ENCODE results near the gene CAST.

The CAST gene

GRCh38 chr5:96808541-96808828 is 146.3 kb downstream of the CAST start:
- TF ChIP-seq YY1 (IDR thresholded peaks at IDR 0.05; ENCODE audit: insufficient read depth, insufficient read length) (no peak), ZNF274 (IDR thresholded peaks at IDR 0.05; ENCODE audit: low read depth, low read length) (no peak), SUZ12 (IDR thresholded peaks at IDR 0.05; ENCODE audit: extremely low read depth, insufficient read depth, insufficient read length) (no peak)
- Histone ChIP-seq H3K36me3 (ENCODE audit: insufficient read depth, insufficient read length, low read length) (no peaks in the 10 kb centered on the region), H3K9ac (ENCODE audit: insufficient read length, low read depth) (no peak overlapping the region), H3K4me1 (ENCODE audit: insufficient read depth, insufficient read length) (no peaks in the 10 kb centered on the region), H3K27me3 (ENCODE audit: insufficient read depth, insufficient read length) (no peaks in the 10 kb centered on the region), H3K9me3 (ENCODE audit: insufficient read depth, low read length) (no peaks in the 10 kb centered on the region), H3K4me3 (ENCODE audit: insufficient read length, low read depth) (peak overlapping the region; percentile 15)
- no peak for DNase-seq (ENCODE audit: low read depth, low spot score)

- H3K9ac ChIP-seq (ENCODE audit: insufficient read length, low read depth) = no peak overlapping the region
- no peak overlapping the region for H3K4me3 ChIP-seq (ENCODE audit: insufficient read length, low read depth)
- no peak for TF ChIP-seq YY1 (IDR thresholded peaks at IDR 0.05; ENCODE audit: insufficient read depth, insufficient read length)
- TF ChIP-seq ZNF274 (IDR thresholded peaks at IDR 0.05; ENCODE audit: low read depth, low read length) = no peak
- TF ChIP-seq SUZ12 (IDR thresholded peaks at IDR 0.05; ENCODE audit: extremely low read depth, insufficient read depth, insufficient read length) = no peak
Measured at GRCh38 chr5:96808868-96809558, 146.8 kb downstream of the CAST start.

GRCh38 chr5:96809921-96810320 is 147.7 kb downstream of the CAST start:
- H3K9me3 ChIP-seq (ENCODE audit: insufficient read depth, low read length) = no peaks in the 10 kb centered on the region
- no peak overlapping the region for H3K9ac ChIP-seq (ENCODE audit: insufficient read length, low read depth)
- TF ChIP-seq YY1 (IDR thresholded peaks at IDR 0.05; ENCODE audit: insufficient read depth, insufficient read length) (no peak), SUZ12 (IDR thresholded peaks at IDR 0.05; ENCODE audit: extremely low read depth, insufficient read depth, insufficient read length) (no peak), ZNF274 (IDR thresholded peaks at IDR 0.05; ENCODE audit: low read depth, low read length) (no peak)
- H3K4me1 ChIP-seq (ENCODE audit: insufficient read depth, insufficient read length) = no peaks in the 10 kb centered on the region
- no peaks in the 10 kb centered on the region for H3K27me3 ChIP-seq (ENCODE audit: insufficient read depth, insufficient read length)
- H3K36me3 ChIP-seq (ENCODE audit: insufficient read depth, insufficient read length, low read length) = no peaks in the 10 kb centered on the region
- DNase-seq (ENCODE audit: low read depth, low spot score) = no peak
- H3K4me3 ChIP-seq (ENCODE audit: insufficient read length, low read depth) = no peak overlapping the region

More at GRCh38 chr5:96808868-96809558, 146.8 kb downstream of the CAST start:
- Histone ChIP-seq H3K36me3 (ENCODE audit: insufficient read depth, insufficient read length, low read length) (no peaks in the 10 kb centered on the region), H3K27me3 (ENCODE audit: insufficient read depth, insufficient read length) (no peaks in the 10 kb centered on the region), H3K9me3 (ENCODE audit: insufficient read depth, low read length) (no peaks in the 10 kb centered on the region), H3K4me1 (ENCODE audit: insufficient read depth, insufficient read length) (no peaks in the 10 kb centered on the region)
- no peak for DNase-seq (ENCODE audit: low read depth, low spot score)

GRCh38 chr5:96812851-96813250 is 150.7 kb downstream of the CAST start:
- Histone ChIP-seq H3K9ac (ENCODE audit: insufficient read length, low read depth) (no peak overlapping the region), H3K36me3 (ENCODE audit: insufficient read depth, insufficient read length, low read length) (no peaks in the 10 kb centered on the region), H3K4me3 (ENCODE audit: insufficient read length, low read depth) (no peak overlapping the region), H3K9me3 (ENCODE audit: insufficient read depth, low read length) (no peaks in the 10 kb centered on the region), H3K27me3 (ENCODE audit: insufficient read depth, insufficient read length) (no peaks in the 10 kb centered on the region), H3K4me1 (ENCODE audit: insufficient read depth, insufficient read length) (no peaks in the 10 kb centered on the region)
- no peak for TF ChIP-seq ZNF274 (IDR thresholded peaks at IDR 0.05; ENCODE audit: low read depth, low read length)
- no peak for TF ChIP-seq SUZ12 (IDR thresholded peaks at IDR 0.05; ENCODE audit: extremely low read depth, insufficient read depth, insufficient read length)
- no peak for TF ChIP-seq YY1 (IDR thresholded peaks at IDR 0.05; ENCODE audit: insufficient read depth, insufficient read length)
- no peak for DNase-seq (ENCODE audit: low read depth, low spot score)

GRCh38 chr5:96814041-96814440 is 151.9 kb downstream of the CAST start:
- Histone ChIP-seq H3K9me3 (ENCODE audit: insufficient read depth, low read length) (no peaks in the 10 kb centered on the region), H3K4me1 (ENCODE audit: insufficient read depth, insufficient read length) (no peaks in the 10 kb centered on the region), H3K4me3 (ENCODE audit: insufficient read length, low read depth) (no peak overlapping the region), H3K9ac (ENCODE audit: insufficient read length, low read depth) (no peak overlapping the region), H3K36me3 (ENCODE audit: insufficient read depth, insufficient read length, low read length) (no peaks in the 10 kb centered on the region), H3K27me3 (ENCODE audit: insufficient read depth, insufficient read length) (no peaks in the 10 kb centered on the region)
- DNase-seq (ENCODE audit: low read depth, low spot score) = no peak
- TF ChIP-seq ZNF274 (IDR thresholded peaks at IDR 0.05; ENCODE audit: low read depth, low read length) = no peak
- no peak for TF ChIP-seq YY1 (IDR thresholded peaks at IDR 0.05; ENCODE audit: insufficient read depth, insufficient read length)
- no peak for TF ChIP-seq SUZ12 (IDR thresholded peaks at IDR 0.05; ENCODE audit: extremely low read depth, insufficient read depth, insufficient read length)

GRCh38 chr5:96816411-96816939 is 154.3 kb downstream of the CAST start:
- TF ChIP-seq ZNF274 (IDR thresholded peaks at IDR 0.05; ENCODE audit: low read depth, low read length) (no peak), YY1 (IDR thresholded peaks at IDR 0.05; ENCODE audit: insufficient read depth, insufficient read length) (no peak), SUZ12 (IDR thresholded peaks at IDR 0.05; ENCODE audit: extremely low read depth, insufficient read depth, insufficient read length) (no peak)
- no peak overlapping the region for H3K4me3 ChIP-seq (ENCODE audit: insufficient read length, low read depth)
- no peak for DNase-seq (ENCODE audit: low read depth, low spot score)
- no peaks in the 10 kb centered on the region for H3K27me3 ChIP-seq (ENCODE audit: insufficient read depth, insufficient read length)
- H3K36me3 ChIP-seq (ENCODE audit: insufficient read depth, insufficient read length, low read length) = no peaks in the 10 kb centered on the region
- no peaks in the 10 kb centered on the region for H3K9me3 ChIP-seq (ENCODE audit: insufficient read depth, low read length)
- no peak overlapping the region for H3K9ac ChIP-seq (ENCODE audit: insufficient read length, low read depth)
- no peaks in the 10 kb centered on the region for H3K4me1 ChIP-seq (ENCODE audit: insufficient read depth, insufficient read length)

GRCh38 chr5:96816991-96817390 is 154.8 kb downstream of the CAST start:
- H3K4me3 ChIP-seq (ENCODE audit: insufficient read length, low read depth) = no peak overlapping the region
- DNase-seq (ENCODE audit: low read depth, low spot score) = no peak
- no peak overlapping the region for H3K9ac ChIP-seq (ENCODE audit: insufficient read length, low read depth)

More at GRCh38 chr5:96816991-96817390, 154.8 kb downstream of the CAST start:
- Histone ChIP-seq H3K9me3 (ENCODE audit: insufficient read depth, low read length) (no peaks in the 10 kb centered on the region), H3K27me3 (ENCODE audit: insufficient read depth, insufficient read length) (no peaks in the 10 kb centered on the region), H3K36me3 (ENCODE audit: insufficient read depth, insufficient read length, low read length) (no peaks in the 10 kb centered on the region), H3K4me1 (ENCODE audit: insufficient read depth, insufficient read length) (no peaks in the 10 kb centered on the region)
- TF ChIP-seq YY1 (IDR thresholded peaks at IDR 0.05; ENCODE audit: insufficient read depth, insufficient read length) (no peak), SUZ12 (IDR thresholded peaks at IDR 0.05; ENCODE audit: extremely low read depth, insufficient read depth, insufficient read length) (no peak), ZNF274 (IDR thresholded peaks at IDR 0.05; ENCODE audit: low read depth, low read length) (no peak)

All from NT2/D1 (cell line).